ENCODE measurements around the gene CST7.

Gene CST7

DNA sequence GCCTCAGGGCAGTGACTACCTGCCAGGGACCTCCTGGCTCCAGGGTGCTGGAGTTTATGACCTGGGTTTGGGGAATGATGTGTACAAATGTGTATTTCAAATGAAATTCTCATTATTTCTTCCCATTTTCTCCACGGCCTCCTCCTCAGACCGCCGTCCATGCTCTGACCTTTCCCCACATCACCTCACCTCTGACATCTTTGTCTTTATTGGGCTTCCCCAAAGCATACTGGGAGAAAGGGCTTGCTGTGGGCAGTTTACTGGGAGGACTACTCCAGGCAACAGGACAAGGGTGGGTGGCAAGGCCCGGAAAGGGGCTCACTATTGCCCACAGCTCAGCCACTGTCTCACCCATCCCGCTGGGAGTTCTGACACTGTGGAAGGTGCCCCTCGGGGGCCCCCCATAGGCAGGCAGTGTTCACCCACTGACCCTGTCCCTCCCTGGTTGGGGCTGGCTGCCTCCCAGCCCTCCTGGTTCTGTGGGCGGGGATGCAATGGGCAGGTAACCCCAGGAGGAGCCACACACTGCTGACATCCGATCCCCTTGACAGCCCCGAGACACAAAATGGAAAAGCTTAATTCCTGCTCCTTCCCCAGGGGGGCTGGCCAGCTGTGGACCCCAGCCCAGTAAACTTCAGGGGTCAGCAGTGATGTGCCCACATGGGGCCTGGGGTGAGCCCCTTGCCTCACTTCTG is 39.8 kb upstream of the CST7 start:
- TF ChIP-seq EZH2phosphoT487 (IDR thresholded peaks at IDR 0.05; ENCODE audit: low read length) (no peak), EZH2 (optimal IDR thresholded peaks at IDR 0.05; ENCODE audit: low read depth, low read length) (no peak)
- TF ChIP-seq, protein P1, sequence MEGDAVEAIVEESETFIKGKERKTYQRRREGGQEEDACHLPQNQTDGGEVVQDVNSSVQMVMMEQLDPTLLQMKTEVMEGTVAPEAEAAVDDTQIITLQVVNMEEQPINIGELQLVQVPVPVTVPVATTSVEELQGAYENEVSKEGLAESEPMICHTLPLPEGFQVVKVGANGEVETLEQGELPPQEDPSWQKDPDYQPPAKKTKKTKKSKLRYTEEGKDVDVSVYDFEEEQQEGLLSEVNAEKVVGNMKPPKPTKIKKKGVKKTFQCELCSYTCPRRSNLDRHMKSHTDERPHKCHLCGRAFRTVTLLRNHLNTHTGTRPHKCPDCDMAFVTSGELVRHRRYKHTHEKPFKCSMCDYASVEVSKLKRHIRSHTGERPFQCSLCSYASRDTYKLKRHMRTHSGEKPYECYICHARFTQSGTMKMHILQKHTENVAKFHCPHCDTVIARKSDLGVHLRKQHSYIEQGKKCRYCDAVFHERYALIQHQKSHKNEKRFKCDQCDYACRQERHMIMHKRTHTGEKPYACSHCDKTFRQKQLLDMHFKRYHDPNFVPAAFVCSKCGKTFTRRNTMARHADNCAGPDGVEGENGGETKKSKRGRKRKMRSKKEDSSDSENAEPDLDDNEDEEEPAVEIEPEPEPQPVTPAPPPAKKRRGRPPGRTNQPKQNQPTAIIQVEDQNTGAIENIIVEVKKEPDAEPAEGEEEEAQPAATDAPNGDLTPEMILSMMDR (IDR thresholded peaks at IDR 0.05; ENCODE audit: low read length), result no peak
- Histone ChIP-seq H3K9ac (ENCODE audit: low read length) (no peak overlapping the region), H4K20me1 (ENCODE audit: insufficient read depth, low read length) (no peaks in the 10 kb centered on the region), H3K9me2 (replicated peaks; ENCODE audit: insufficient read depth, low read length) (no peaks in the 10 kb centered on the region), H2AFZ (ENCODE audit: low read length) (no peak overlapping the region), H3K27me3 (replicated peaks; ENCODE audit: insufficient read depth, low read length) (no peaks in the 10 kb centered on the region), H3K27ac (ENCODE audit: low read length) (no peak overlapping the region), H3K9me3 (replicated peaks; ENCODE audit: insufficient read depth, low read length) (no peaks in the 10 kb centered on the region), H3K36me3 (replicated peaks; ENCODE audit: insufficient read depth, low read length) (no peaks in the 10 kb centered on the region), H3F3A (ENCODE audit: insufficient read depth, low read length) (no peaks in the 10 kb centered on the region), H3K79me2 (ENCODE audit: low read length) (no peaks in the 10 kb centered on the region), H3K4me3 (ENCODE audit: low read length) (no peak overlapping the region), H3K4me1 (ENCODE audit: low read length) (no peaks in the 10 kb centered on the region), H3K4me2 (ENCODE audit: low read depth, low read length) (no peak overlapping the region)
- no peak for DNase-seq

DNA sequence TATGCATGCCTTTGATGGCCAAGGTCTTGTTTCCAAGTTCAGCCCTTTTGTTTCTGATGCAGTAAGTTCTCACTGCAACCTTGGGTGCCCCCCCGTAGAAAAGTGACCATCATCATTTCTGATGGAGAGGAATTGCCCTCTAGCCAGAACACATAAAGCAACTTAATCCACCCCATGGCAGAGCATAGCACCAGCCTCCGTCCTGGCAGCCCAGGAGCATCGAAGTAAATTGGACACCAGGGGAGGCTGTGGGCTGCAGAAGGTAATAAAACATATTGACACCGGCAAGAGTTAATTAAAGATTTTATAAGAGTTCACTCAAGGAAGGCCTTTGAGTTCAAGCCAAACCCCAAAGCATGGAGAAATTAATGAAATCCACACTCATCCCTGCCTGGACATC is 39.2 kb upstream of the CST7 start:
- H3F3A ChIP-seq (ENCODE audit: insufficient read depth, low read length), result no peaks in the 10 kb centered on the region
- H3K36me3 ChIP-seq (replicated peaks; ENCODE audit: insufficient read depth, low read length), result no peaks in the 10 kb centered on the region
- H2AFZ ChIP-seq (ENCODE audit: low read length), result no peak overlapping the region

DNA sequence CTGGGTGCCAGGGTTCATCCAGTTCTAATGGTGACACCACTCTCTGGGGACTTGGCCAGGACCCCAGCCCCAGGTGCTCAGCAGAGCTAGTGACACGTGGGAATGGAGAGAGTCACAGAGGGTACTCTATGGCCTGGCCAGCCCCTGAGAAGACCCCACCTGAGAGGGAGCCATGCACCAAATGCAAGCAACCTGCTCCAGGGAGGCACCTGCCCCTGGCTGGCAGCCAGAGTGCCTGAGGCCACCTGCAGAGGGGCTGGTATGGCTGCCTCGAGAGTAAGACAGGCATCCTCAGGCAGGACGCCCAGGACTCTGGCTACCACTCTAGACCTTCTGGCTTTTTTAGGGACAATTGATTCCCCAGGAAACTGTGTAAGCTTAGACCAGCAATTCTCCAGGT is 38.6 kb upstream of the CST7 start:
- H3K79me2 ChIP-seq (ENCODE audit: low read length), result no peaks in the 10 kb centered on the region
- no peak for DNase-seq
- no peaks in the 10 kb centered on the region for H4K20me1 ChIP-seq (ENCODE audit: insufficient read depth, low read length)
- no peak overlapping the region for H3K27ac ChIP-seq (ENCODE audit: low read length)
- TF ChIP-seq, protein P1 (IDR thresholded peaks at IDR 0.05; ENCODE audit: low read length), result no peak
- TF ChIP-seq EZH2phosphoT487 (IDR thresholded peaks at IDR 0.05; ENCODE audit: low read length) (no peak), EZH2 (optimal IDR thresholded peaks at IDR 0.05; ENCODE audit: low read depth, low read length) (no peak)
- H3K4me1 ChIP-seq (ENCODE audit: low read length), result no peaks in the 10 kb centered on the region
- H3K9ac ChIP-seq (ENCODE audit: low read length), result no peak overlapping the region
- H3K4me2 ChIP-seq (ENCODE audit: low read depth, low read length), result no peak overlapping the region
- H3K9me3 ChIP-seq (replicated peaks; ENCODE audit: insufficient read depth, low read length), result no peaks in the 10 kb centered on the region
- H3K36me3 ChIP-seq (replicated peaks; ENCODE audit: insufficient read depth, low read length), result no peaks in the 10 kb centered on the region
- no peak overlapping the region for H3K4me3 ChIP-seq (ENCODE audit: low read length)
- H2AFZ ChIP-seq (ENCODE audit: low read length), result no peak overlapping the region
- H3K27me3 ChIP-seq (replicated peaks; ENCODE audit: insufficient read depth, low read length), result no peaks in the 10 kb centered on the region
- H3F3A ChIP-seq (ENCODE audit: insufficient read depth, low read length), result no peaks in the 10 kb centered on the region
- no peaks in the 10 kb centered on the region for H3K9me2 ChIP-seq (replicated peaks; ENCODE audit: insufficient read depth, low read length)

More for the DNA sequence above, 39.2 kb upstream of the CST7 start:
- Histone ChIP-seq H3K4me2 (ENCODE audit: low read depth, low read length) (no peak overlapping the region), H3K4me3 (ENCODE audit: low read length) (no peak overlapping the region), H3K9me2 (replicated peaks; ENCODE audit: insufficient read depth, low read length) (no peaks in the 10 kb centered on the region), H3K27me3 (replicated peaks; ENCODE audit: insufficient read depth, low read length) (no peaks in the 10 kb centered on the region), H3K9ac (ENCODE audit: low read length) (no peak overlapping the region), H4K20me1 (ENCODE audit: insufficient read depth, low read length) (no peaks in the 10 kb centered on the region), H3K4me1 (ENCODE audit: low read length) (no peaks in the 10 kb centered on the region), H3K9me3 (replicated peaks; ENCODE audit: insufficient read depth, low read length) (no peaks in the 10 kb centered on the region), H3K79me2 (ENCODE audit: low read length) (no peaks in the 10 kb centered on the region), H3K27ac (ENCODE audit: low read length) (no peak overlapping the region)
- DNase-seq, result no peak
- TF ChIP-seq, protein P1 (IDR thresholded peaks at IDR 0.05; ENCODE audit: low read length), result no peak
- TF ChIP-seq EZH2 (optimal IDR thresholded peaks at IDR 0.05; ENCODE audit: low read depth, low read length) (no peak), EZH2phosphoT487 (IDR thresholded peaks at IDR 0.05; ENCODE audit: low read length) (no peak)
